Islet precursor cell (in vitro differentiated cells): ENCODE measurements around the gene ARRB2.

Experiments
- DNase-seq: peaks from one replicate; pipeline ENCODE4 v3.0.0-alpha.2; 2018

Gene ARRB2

GRCh38 chr17:4766723-4767122, 56.3 kb downstream of the ARRB2 start:
- DNase-seq: no peak

DNA sequence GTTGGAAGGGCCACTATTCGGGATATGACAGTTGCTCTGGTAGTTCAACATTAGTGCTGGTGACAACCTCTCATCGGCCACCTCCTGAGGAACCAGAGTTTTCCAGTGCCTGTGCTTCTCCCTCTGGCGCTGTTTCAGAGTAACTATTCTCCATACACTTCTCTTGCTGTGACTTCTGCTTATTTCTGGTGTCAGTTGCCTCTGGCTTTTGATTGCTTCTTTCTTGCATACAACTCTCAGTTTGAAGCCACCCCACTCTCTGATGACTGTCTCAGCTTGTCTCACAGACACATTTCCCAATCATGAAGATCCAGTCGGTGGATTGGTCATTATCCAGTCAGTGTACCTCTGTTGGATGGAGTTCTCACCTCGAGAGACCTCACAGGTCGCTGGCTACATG, 57.9 kb downstream of the ARRB2 start:
- DNase-seq: no peak

DNA sequence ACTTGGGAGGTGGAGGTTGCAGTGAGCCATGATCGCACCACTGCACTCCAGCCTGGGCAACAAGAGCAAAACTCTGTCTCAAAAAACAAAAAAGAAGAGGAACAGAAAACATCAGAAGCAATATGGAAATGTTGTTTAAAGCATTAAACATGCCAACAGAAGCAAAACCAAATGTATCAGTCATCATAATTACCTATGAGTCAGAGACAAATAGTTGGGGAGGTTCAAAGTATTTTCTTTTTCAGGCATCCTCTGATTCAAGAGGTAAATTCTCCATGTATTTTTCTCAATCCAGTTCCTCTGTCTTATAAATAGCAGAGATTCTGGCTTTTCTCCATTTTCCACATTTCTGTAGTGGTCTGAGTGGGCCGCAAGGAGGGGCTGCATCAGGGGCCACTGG, 59.2 kb downstream of the ARRB2 start:
- no peak for DNase-seq
